NCI-H1417 (cell line): ENCODE results near the gene LAMTOR1.
"Not testable (repeated sequence)": the region's sequence is repeated elsewhere in the genome, so short reads cannot be mapped to it uniquely, and the experiment has no call there.

Experiments used
- DNase-seq, 3 experiments: peaks; one replicate each; lab custom pipeline; 2025; lab: John Stamatoyannopoulos, UW

Gene LAMTOR1

DNA sequence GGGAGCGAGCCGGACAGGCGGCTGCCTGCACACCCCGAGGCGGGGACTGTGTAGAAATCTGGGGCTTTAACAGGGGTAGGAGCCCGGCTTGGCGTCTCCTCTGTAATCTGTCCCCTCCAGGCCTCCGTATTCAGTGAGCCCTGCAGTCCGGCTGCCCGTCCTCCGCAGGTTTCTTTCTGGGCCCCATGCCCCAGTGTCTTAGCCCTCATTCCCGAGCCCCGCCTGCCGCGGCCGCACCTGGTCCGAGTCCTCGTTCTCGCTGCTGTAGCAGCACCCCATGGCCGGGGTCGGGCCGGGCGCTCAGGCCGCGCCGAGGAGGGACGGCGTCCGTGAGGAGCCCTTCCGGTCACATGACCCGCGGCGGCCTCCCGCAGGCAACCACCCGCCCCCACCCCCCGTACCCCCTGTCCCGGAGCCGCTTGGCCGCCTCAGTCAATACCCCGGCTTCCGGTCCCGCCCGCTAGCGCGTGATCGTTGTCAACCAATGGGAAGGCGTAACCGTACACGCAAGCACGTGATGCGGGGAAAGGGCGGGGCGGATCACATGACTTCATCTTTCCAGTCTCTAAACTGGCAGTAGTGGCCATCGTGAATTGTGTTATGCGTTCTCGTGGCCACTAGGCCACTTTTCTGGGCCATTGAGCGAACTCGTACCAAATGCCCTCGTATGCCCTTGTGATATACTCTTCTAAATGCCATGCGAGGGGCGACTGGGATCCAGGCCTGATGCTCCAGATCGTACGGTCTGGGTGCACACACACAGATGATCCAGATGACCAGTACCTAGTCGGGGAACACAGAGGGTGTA is at the start of gene LAMTOR1:
Gene LAMTOR1, minus strand, starts transcription at position 352 of the 808 bp plus-strand sequence. Its CDS starts 73 bp downstream, at position 279.
- DNase-seq, result peak; percentile 99 to 100 (median 99)

DNA sequence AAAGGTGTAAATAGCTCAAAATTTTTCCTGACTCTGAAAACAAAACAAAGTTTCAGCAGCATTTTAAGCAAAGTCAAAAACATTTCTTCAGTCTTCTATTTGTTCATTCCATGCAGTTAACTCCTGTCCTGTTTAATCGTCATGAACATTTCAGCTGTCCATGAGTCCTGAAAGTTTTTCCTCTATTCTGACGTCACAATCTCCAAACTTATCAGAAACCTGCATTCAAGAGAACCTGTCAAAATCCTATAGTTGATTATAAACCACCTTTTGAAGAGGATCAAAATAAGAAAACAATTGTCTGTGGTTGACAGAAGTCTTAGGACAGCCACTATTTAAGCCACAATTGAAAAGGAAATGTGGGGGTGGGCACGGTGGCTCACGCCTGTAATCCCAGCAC is 47.8 kb upstream of the LAMTOR1 start:
- DNase-seq, result no peak

GRCh38 chr11:72146625-72147024 is 43.5 kb upstream of the LAMTOR1 start:
- DNase-seq, result no peak

- no peak for DNase-seq
Measured at GRCh38 chr11:72144807-72145565, 41.9 kb upstream of the LAMTOR1 start.

DNA sequence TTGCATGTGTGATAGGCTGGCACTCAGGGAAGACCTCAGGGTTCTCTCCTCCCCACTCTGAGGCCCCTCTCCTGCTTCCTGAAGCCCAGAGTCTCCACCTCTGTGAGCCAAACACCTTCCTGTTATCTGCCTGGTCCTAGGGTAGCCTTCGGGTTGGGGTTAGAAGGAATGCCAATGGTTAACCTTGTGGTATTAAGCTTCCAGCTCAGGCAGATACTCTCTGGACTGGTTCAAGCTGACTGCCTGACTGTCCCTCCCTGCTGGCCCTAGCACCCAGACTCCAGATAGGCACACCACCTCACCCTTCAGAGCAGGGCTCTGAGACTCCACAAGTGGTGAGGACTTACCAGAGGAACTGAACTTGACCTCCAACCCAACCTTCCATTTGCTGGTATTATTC is 39.4 kb upstream of the LAMTOR1 start:
- DNase-seq, result not testable (repeated sequence)

DNA sequence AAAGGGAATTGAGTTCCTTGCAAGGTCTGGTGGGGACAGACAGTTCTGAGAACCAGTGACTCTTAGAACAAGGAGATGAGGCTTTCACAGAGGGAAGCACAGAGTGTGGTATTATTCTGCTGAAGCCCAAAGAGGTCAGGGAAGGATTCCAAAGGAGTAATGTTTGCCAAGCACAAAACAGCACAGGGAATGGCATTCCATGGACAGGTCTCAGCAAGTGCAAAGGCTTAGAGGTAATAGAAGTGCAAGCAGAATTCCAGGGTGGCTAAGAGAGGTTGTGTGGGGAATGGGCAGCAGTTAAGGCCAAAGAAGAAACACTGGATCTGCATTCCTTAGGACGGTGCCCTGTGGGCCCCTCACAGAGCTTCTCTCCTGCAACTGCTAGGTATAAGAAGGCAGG is 39.0 kb upstream of the LAMTOR1 start:
- not testable (repeated sequence) for DNase-seq

- no peak for DNase-seq
Measured at GRCh38 chr11:72141066-72141465, 38.0 kb upstream of the LAMTOR1 start.

GRCh38 chr11:72140661-72141060 is 37.6 kb upstream of the LAMTOR1 start:
- DNase-seq, result no peak

- no peak for DNase-seq
Measured at GRCh38 chr11:72139500-72139899, 36.4 kb upstream of the LAMTOR1 start.

GRCh38 chr11:72138821-72139390 is 35.8 kb upstream of the LAMTOR1 start:
- DNase-seq, result no peak

DNA sequence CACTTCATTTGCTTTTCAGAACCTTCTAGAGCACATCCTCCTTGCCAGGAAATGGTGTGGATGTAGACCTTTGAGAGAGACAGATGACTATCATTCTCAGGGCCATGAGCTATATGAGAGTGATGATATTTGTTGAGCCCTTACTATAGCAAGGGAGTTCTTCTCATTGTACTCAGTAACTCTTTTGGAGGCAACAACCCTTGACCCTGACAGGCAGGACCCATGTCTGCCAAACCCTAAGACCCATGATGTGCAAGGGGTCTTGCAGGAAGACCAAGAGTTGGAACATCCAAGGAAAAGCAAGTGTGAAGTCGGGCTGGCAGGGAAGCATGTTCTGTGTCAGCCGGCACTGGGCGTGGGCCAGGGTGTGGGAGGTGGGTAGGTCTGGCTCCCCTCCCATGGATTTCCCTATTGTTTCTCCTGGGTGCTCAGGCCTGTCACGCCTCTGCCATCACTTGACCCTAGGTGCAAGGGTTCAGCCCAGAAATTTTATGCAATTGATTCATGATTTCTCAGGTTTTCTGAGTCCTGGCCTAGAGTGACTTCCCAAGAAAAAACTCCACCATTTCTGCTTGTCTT is 33.7 kb upstream of the LAMTOR1 start:
- no peak for DNase-seq

DNA sequence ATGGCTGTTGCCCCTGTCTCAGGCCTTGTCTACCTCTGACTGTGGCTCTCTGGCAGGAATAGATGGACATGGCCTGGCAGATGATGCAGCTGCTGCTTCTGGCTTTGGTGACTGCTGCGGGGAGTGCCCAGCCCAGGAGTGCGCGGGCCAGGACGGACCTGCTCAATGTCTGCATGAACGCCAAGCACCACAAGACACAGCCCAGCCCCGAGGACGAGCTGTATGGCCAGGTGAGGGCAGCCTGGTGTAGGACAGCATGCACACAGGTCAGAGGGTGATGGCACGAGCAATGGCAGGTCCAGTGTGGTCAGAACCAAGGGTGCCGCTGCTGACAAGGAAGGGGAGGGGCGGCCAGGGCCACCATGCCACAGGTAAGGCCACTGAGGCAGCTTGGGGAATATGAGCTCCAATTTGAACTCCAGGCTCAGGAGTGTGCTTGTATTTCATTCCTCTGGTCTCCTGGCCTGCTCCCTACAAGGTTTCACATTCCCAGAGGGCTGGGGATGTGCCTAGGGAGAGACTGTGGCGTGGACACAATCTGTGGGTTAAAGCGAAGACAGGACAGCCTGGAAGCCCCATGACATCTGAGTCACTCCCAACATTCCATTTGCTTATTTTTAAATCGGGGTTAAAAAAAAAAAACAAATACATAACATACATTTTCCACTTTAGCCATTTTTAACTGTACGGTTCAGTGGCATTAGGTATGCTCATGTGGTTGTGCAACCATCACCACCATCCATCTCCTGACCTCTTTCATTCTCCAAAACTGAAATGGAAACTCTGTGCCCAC is 33.0 kb upstream of the LAMTOR1 start:
- DNase-seq, result no peak

DNA sequence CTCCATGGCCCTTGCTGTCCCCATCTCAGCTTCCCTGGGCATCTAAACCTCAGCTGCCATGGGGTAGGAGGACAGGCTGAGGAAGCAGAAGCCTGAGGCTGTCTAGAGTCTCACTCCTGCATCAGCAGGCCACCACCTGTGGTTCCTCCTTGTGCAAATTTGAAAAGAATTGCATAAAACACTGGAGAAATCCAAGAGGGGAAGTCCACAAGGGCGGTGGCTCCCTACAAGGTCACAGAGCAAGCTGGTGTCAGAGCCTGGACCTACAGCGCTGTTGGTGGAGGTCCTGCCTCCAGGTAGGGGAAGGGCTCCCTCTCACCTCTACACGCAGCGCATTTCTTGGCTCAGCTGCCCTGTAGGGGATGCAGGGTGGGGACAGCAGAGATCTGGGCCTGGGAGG is 32.4 kb upstream of the LAMTOR1 start, which contains the start of gene FOLR3:
Gene FOLR3, plus strand, starts transcription at position 253 of the 400 bp plus-strand sequence. CDS start 228 bp downstream, outside the sequence.
- DNase-seq, result not testable (repeated sequence)

GRCh38 chr11:72132646-72133045 is 29.5 kb upstream of the LAMTOR1 start:
- no peak for DNase-seq

DNA sequence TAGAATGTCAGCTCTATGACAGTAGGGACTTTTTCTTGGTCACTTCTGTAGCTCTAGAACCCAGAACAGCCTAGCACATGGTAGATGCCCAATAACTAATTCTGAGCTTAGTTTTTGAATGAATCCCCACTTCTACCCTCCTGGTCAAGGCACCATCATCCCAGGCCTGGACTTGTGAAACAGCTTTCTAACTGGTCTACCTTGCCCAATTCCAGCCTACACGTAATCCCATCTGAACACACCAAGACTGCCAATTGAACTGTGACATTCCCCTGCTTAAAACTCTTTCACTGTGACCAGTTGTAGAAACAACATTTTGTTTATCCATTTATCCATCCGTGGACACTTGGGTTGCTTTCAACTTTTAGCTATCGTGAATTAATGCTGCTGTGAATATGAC is 26.3 kb upstream of the LAMTOR1 start:
- DNase-seq, result no peak

- no peak for DNase-seq
Measured at GRCh38 chr11:72127923-72128322, 24.8 kb upstream of the LAMTOR1 start.

DNA sequence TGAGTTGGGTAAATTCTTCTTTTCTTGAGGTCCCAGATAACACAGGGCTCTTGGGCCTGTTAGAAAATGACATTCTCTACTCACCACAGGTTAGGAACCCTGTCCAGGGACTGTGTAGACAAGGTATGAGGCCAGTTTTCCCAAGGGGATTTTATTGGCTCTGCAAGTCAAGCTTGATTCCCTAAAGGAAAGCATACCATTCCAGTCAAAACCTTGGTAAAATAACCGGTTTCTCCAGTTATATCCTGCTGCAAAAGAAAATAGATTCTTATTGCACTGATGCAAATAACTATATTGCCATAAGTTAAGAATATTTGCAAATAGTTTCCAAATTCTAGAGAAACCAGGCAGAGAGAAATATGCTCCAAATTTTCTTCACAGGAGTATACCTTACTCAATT is 22.9 kb upstream of the LAMTOR1 start:
- DNase-seq, result no peak

- no peak for DNase-seq
Measured at GRCh38 chr11:72124046-72124445, 20.9 kb upstream of the LAMTOR1 start.

DNA sequence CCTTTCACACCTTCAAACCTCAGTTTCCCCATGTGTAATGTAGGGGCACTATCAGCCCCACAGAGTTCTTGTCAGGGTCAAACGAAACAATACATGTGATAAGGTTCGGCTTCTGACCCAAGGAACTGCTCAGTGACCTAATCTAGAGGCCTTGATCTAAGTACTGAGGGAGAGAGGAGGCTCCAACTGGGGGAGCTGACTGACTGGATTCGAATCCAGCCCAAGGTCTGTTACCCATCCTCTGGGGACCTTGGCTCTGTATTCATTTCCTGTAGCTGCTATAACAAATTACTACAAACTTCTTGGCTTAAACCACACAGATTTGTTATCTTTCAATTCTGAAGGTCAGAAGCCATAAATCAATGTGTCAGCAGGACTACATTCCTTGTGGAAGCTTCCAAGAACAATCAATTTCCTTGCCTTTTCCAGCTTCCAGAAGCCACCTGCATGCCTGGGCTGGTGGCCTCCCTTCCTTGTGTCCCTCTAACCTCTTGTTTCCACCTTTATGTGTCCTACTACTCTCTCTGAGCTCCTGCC is 20.1 kb upstream of the LAMTOR1 start:
- DNase-seq, result no peak

GRCh38 chr11:72122607-72123006 is 19.5 kb upstream of the LAMTOR1 start:
- no peak for DNase-seq

DNA sequence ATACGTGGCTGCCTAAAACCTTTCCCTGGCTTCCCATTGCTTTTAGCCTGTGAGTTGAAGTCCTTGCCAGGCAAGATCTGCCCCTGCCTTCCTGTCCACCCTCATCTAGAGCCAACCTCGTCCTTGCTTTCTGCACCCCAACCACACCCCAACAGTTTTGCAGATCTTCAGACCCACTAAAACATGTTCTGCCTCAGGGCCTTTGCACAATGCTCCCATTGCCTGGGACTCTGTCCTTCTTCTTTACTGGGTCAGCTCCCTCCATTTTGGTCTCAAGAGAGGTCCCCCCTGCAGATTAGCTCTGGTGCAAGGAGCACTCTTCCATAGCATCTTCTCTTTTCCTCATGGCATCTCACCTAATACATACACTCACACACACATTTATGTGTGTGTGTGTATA is 17.8 kb upstream of the LAMTOR1 start:
- DNase-seq, result no peak
